Effector memory CD4-positive, alpha-beta T cell (primary cell): ENCODE results near the gene PFAS.

Experiments
- DNase-seq, 3 donors: peaks; one replicate each; pipeline ENCODE4 v3.0.0-alpha.2; 2020
- H3K27ac ChIP-seq: 2 replicates; pipeline ENCODE4 v1.7.0; 2013; ENCODE audit warnings: mild to moderate bottlenecking, low read length, moderate library complexity; ENCODE audit not compliant: insufficient read depth, poor library complexity, severe bottlenecking
- H3K27me3 ChIP-seq: replicated peaks from 2 replicates; pipeline ENCODE4 v1.7.0; 2013; ENCODE audit warnings: mild to moderate bottlenecking, low read length; ENCODE audit not compliant: insufficient read depth, control insufficient read depth, poor library complexity, severe bottlenecking
- H3K36me3 ChIP-seq: 2 replicates; pipeline ENCODE4 v1.7.0; 2013; ENCODE audit warnings: mild to moderate bottlenecking, low read length, moderate library complexity; ENCODE audit not compliant: control insufficient read depth, insufficient read depth
- H3K4me1 ChIP-seq: 2 replicates; pipeline ENCODE4 v1.7.0; 2013; ENCODE audit warnings: low read length, mild to moderate bottlenecking; ENCODE audit not compliant: control insufficient read depth, insufficient read depth, poor library complexity, severe bottlenecking
- H3K4me3 ChIP-seq: 2 replicates; pipeline ENCODE4 v1.7.0; 2013; ENCODE audit warnings: low read length, low read depth, mild to moderate bottlenecking; ENCODE audit not compliant: insufficient read depth, poor library complexity, severe bottlenecking
- H3K9me3 ChIP-seq: 2 replicates; pipeline ENCODE4 v1.7.0; 2013; ENCODE audit warnings: mild to moderate bottlenecking, low read length, moderate library complexity; ENCODE audit not compliant: control insufficient read depth

Gene PFAS

GRCh38 chr17:8268550-8269298 is 19.6 kb downstream of the PFAS start:
- H3K4me3 ChIP-seq, result no peak overlapping the region
- DNase-seq, result no peak
- no peaks in the 10 kb centered on the region for H3K4me1 ChIP-seq
- H3K36me3 ChIP-seq, result peaks cover 21% of the 10 kb centered on the region
- H3K27ac ChIP-seq, result no peak overlapping the region
- no peaks in the 10 kb centered on the region for H3K27me3 ChIP-seq
- no peaks in the 10 kb centered on the region for H3K9me3 ChIP-seq

DNA sequence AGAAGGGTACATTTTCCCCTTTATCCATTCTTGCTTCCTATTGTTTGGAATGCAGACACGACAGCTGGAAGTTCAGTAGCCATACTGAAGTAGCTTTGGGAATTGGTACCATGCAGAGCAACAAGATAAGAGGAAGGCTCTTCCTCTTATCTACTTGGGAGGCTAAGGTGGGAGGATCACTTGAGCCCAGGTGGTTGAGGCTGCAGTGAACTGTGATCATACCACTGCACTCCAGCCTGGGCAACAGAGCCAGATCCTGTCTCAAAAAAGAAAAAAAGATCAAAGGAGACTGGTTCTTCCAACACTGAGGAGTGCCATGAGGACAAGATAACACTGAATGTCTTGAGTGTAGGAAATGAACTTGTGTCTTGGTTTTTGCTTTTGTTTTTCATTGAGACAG is 23.3 kb downstream of the PFAS start:
- no peaks in the 10 kb centered on the region for H3K9me3 ChIP-seq
- H3K4me3 ChIP-seq, result no peak overlapping the region
- H3K27ac ChIP-seq, result no peak overlapping the region
- H3K4me1 ChIP-seq, result no peaks in the 10 kb centered on the region
- DNase-seq, result no peak
- no peaks in the 10 kb centered on the region for H3K27me3 ChIP-seq
- no peaks in the 10 kb centered on the region for H3K36me3 ChIP-seq

GRCh38 chr17:8273884-8274444 is 24.9 kb downstream of the PFAS start:
- no peaks in the 10 kb centered on the region for H3K4me1 ChIP-seq
- H3K9me3 ChIP-seq, result no peaks in the 10 kb centered on the region
- no peak overlapping the region for H3K4me3 ChIP-seq
- no peaks in the 10 kb centered on the region for H3K27me3 ChIP-seq
- DNase-seq, result no peak
- H3K36me3 ChIP-seq, result no peaks in the 10 kb centered on the region
- no peak overlapping the region for H3K27ac ChIP-seq

DNA sequence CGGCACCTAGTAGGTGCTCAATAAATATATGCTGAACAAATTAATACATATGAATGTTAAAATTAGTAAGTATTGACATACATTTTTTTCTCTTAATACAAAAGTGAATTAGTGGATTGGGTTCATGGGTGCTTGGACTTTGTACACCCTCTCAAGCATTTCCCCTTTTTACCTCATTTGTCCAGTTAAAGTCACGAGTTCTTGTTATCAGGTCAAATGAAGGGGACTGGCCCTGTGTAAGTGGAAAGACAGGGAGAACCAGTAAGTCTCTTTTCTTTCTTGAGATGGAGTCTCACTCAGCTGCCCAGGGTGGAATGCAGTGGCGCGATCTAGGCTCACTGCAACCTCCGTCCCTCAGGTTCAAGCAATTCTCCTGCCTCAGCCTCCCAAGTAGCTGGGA is 25.7 kb downstream of the PFAS start:
- H3K27ac ChIP-seq, result no peak overlapping the region
- DNase-seq, result no peak
- H3K4me1 ChIP-seq, result no peaks in the 10 kb centered on the region
- H3K9me3 ChIP-seq, result no peaks in the 10 kb centered on the region
- H3K4me3 ChIP-seq, result no peak overlapping the region
- no peaks in the 10 kb centered on the region for H3K36me3 ChIP-seq
- no peaks in the 10 kb centered on the region for H3K27me3 ChIP-seq

GRCh38 chr17:8275421-8276290 is 26.6 kb downstream of the PFAS start:
- H3K27me3 ChIP-seq, result no peaks in the 10 kb centered on the region
- H3K4me3 ChIP-seq, result no peak overlapping the region
- H3K9me3 ChIP-seq, result no peaks in the 10 kb centered on the region
- no peak overlapping the region for H3K27ac ChIP-seq
- no peak for DNase-seq
- H3K4me1 ChIP-seq, result no peaks in the 10 kb centered on the region
- no peaks in the 10 kb centered on the region for H3K36me3 ChIP-seq

- Histone ChIP-seq H3K9me3 (no peaks in the 10 kb centered on the region), H3K27ac (no peak overlapping the region), H3K4me3 (no peak overlapping the region), H3K4me1 (no peaks in the 10 kb centered on the region), H3K36me3 (no peaks in the 10 kb centered on the region), H3K27me3 (no peaks in the 10 kb centered on the region)
- DNase-seq, result no peak
Observed at GRCh38 chr17:8277317-8277716, 28.2 kb downstream of the PFAS start.

DNA sequence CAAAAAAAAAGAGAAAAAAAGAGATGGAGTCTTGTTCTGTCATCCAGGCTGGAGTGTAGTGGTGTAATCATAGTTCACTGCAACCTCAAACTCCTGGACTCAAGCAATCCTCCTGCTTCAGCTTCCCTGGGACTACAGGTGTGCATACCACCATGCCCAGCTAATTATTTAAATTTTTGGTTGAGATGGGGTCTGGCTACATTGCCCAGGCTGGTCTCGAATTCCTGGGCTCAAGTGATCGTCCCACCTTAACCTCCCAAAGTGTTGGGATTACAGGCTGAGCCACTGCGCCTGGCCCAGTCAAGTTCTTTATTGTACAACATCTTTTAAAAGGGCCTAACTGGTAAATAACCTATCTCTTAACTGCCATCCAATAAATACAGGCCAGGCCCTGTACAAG is 33.3 kb downstream of the PFAS start:
- Histone ChIP-seq H3K27me3 (no peaks in the 10 kb centered on the region), H3K36me3 (no peaks in the 10 kb centered on the region), H3K9me3 (no peaks in the 10 kb centered on the region), H3K27ac (no peak overlapping the region), H3K4me3 (no peak overlapping the region), H3K4me1 (peaks cover 9% of the 10 kb centered on the region)
- DNase-seq, result no peak

GRCh38 chr17:8283356-8283755 is 34.3 kb downstream of the PFAS start:
- H3K4me1 ChIP-seq, result peaks cover 16% of the 10 kb centered on the region
- no peak overlapping the region for H3K4me3 ChIP-seq
- DNase-seq, result no peak
- no peaks in the 10 kb centered on the region for H3K9me3 ChIP-seq
- no peak overlapping the region for H3K27ac ChIP-seq
- H3K27me3 ChIP-seq, result no peaks in the 10 kb centered on the region
- no peaks in the 10 kb centered on the region for H3K36me3 ChIP-seq

GRCh38 chr17:8284126-8284525 is 35.0 kb downstream of the PFAS start:
- no peak overlapping the region for H3K4me3 ChIP-seq
- no peaks in the 10 kb centered on the region for H3K9me3 ChIP-seq
- no peaks in the 10 kb centered on the region for H3K27me3 ChIP-seq
- H3K36me3 ChIP-seq, result no peaks in the 10 kb centered on the region
- DNase-seq, result no peak
- peaks cover 19% of the 10 kb centered on the region for H3K4me1 ChIP-seq
- no peak overlapping the region for H3K27ac ChIP-seq
